Esophagus muscularis mucosa (tissue), 3 donors: ENCODE data around the gene NUPR1.

Source experiments
- CTCF ChIP-seq, 3 experiments: fragments of 200-600 bp in 2 of 3; fragments of 450-650 bp in 1 of 3; sonication (generic) in 2 of 3; IDR thresholded peaks; one replicate each; pipeline ENCODE4 v1.5.1; 2017 to 2019; ENCODE audit warnings: antibody characterized with exemption in 3 of 3, mild to moderate bottlenecking in 2 of 3, moderate library complexity in 1 of 3
- POLR2A ChIP-seq: fragments of 450-650 bp; IDR thresholded peaks from one replicate; pipeline ENCODE4 v1.6.1; 2017; ENCODE audit warnings: antibody characterized with exemption, moderate library complexity, mild to moderate bottlenecking, low read depth

DNA sequence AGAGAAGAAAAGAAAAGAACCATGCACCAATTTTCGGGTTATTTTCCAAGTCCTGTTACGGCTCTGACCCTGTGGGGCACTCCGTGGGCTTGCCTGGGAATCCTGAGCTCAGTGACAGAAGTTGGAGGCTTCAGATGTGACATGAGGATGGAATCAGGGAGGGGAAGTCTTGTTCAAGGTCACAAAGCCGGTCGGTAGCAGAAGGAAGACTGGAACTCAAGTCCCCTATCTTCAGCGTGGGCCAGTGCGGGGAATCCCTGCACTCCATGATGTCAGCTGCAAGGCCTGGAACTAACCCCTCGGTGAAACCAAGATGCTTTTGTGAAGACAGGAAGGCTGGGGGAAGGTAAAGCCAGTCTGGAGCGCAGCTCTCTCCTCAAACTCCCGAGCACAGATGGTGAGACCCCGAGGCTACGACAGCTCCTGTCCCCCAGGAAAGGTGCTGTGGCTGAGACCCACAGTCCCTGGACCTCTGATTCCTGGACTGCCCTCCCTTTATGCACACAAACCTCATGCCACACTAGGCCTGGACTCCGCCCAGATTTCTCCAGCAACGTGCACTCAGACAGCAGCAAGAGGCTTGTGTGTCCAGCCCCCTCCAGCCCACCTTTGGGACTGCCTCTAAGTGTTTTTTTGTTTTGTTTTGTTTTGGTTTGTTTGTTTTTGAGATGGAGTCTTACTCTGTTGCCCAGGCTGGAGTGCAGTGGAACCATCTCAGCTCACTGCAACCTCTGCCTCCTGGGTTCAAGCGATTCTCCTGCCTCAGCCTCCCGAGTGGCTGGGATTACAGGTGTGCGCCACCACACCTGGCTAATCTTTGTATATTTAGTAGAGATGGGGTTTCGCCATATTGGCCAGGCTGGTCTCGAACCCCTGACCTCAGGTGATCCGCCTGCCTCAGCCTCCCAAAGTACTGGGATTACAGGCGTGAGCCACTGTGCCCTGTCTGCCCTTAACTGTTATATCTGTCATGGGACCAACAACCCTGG lies 26.7 kb downstream of the NUPR1 start:
- no peak for TF ChIP-seq CTCF (IDR thresholded peaks at IDR 0.05)
- no peak for TF ChIP-seq POLR2A
